Body of pancreas (tissue), 4 donors: Measurements from ENCODE around the gene PARD6B.

Experiments
- POLR2A ChIP-seq, 3 donors: fragments of 450-650 bp; IDR thresholded peaks; one replicate each; pipeline ENCODE4 v1.6.1; 2016; ENCODE audit warnings: antibody characterized with exemption in 3 of 3, mild to moderate bottlenecking in 2 of 3
- TF ChIP-seq, protein P1 (sequence below), 7 experiments: fragments of 450-650 bp in 4 of 7; fragments of 200-600 bp in 3 of 7; sonication (generic) in 3 of 7; IDR thresholded peaks; one replicate each; pipeline ENCODE4 v1.5.1; 2016 to 2019; ENCODE audit warnings: antibody characterized with exemption in 7 of 7

DNA sequence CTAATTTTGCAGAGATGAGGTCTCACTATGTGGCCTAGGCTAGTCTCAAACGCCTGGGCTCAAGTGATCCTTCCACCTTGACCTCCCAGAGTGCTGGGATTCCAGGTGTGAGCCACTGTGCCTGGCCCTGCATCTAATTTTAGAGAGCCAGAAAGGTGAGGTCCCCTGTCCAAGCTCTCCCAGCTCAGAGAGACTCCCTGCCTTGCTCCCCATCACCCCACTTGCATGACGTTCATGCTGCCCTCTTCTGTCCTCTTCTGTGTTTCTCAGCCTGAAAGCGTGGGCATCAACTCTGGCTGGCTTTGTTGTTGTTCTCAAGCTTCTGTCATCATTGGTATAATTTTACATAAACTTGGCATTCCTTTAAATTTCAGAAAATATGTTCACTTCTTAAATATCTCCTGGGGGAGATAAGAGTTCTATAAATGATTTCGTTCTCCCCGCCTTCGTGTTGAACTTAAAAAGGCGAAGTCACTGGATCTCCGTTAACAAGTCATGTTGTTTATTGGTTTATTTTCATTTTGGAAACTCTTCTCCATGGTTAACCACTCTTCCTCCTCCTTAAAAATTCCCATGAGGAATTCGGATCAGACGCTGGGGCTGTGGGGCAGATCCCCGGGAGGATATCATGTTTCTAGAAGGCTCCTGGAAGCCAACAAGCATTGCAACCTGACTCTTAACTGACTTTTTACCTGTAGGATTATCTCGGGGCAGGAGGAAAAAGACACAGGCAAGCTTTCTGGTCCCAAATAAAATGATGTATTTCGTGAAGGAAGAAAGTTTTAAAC lies 13.2 kb upstream of the PARD6B start:
- TF ChIP-seq, protein P1, sequence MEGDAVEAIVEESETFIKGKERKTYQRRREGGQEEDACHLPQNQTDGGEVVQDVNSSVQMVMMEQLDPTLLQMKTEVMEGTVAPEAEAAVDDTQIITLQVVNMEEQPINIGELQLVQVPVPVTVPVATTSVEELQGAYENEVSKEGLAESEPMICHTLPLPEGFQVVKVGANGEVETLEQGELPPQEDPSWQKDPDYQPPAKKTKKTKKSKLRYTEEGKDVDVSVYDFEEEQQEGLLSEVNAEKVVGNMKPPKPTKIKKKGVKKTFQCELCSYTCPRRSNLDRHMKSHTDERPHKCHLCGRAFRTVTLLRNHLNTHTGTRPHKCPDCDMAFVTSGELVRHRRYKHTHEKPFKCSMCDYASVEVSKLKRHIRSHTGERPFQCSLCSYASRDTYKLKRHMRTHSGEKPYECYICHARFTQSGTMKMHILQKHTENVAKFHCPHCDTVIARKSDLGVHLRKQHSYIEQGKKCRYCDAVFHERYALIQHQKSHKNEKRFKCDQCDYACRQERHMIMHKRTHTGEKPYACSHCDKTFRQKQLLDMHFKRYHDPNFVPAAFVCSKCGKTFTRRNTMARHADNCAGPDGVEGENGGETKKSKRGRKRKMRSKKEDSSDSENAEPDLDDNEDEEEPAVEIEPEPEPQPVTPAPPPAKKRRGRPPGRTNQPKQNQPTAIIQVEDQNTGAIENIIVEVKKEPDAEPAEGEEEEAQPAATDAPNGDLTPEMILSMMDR (IDR thresholded peaks at IDR 0.05), result no peak
- no peak for TF ChIP-seq POLR2A (IDR thresholded peaks at IDR 0.05)
